ENCODE results near the gene ULBP3.

Gene ULBP3

GRCh38 chr6:150068720-150069648, at the start of gene ULBP3:
Gene ULBP3 (minus strand): TSS chr6:150069121. CDS start chr6:150069066, 55 bp downstream.
- no peak for FAIRE-seq

GRCh38 chr6:150118627-150119026, 49.7 kb upstream of the ULBP3 start:
- FAIRE-seq = no peak

DNA sequence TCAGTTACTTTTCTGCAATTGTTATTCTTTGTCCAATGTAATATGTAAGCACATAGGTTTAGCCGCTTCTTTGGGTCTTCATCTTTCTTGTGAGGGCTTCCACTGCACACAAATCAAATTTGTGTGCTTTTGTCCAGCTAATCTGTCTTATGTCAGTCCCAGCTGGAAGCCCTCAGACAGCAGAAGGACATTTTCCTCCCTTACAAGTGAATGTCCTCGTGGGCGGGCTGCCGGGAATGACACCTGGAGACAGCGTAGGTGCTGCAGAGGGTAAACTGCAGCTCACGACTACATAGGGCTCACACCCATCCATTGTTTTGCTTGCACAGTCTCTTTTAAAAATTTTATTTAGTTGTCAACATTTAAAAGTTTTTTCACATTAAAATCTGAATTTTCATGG, 49.3 kb upstream of the ULBP3 start:
- no peak for FAIRE-seq

DNA sequence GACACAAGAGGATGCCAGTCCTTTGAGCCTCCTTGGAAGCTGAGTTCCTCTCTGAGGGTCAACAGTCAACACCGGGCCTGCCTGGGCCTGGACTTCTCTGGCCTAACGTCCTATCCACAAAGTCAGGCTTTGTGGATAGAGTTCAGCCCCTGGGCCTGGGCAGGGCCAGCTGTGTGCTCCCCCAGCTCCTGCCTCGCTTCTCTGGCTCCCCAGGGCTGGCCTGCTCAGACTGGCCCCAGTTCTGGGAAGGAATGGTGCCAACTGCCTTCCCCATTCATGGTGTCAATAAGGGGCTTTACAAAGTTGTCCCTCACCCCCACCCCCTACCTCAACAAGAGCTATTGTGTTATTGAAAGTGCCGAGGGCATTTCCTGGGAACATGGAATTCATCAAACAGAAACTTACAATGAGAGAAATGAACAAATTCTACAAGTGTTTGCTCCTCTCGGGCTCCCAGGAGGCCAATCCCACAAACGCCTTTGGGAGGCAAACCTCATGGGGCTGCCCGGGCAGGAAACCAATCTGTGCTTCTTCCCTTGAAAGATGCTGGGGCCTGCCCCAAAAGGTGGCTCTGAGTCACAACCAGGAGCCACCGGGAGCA, 47.4 kb upstream of the ULBP3 start:
- FAIRE-seq = no peak

DNA sequence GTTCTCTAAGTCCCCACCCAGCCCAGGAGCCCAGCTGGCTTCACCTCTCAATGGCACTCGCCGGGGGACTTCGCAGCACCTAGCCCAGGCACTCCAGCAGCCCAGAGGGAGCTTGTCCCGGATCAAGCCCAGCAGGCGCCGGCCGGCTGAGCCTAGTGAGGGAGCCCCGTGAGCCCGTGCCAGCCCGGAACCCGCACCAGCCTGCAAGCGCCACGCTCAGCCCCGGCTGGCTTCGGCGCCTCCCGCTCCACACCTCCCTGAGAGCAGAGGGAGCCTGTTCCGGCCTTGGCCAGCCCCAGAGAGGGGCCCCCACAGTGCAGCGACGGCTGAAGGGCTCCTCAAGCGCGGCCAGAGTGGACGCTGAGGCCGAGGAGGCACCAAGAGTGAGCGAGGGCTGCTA, 46.8 kb upstream of the ULBP3 start:
- no peak for FAIRE-seq

DNA sequence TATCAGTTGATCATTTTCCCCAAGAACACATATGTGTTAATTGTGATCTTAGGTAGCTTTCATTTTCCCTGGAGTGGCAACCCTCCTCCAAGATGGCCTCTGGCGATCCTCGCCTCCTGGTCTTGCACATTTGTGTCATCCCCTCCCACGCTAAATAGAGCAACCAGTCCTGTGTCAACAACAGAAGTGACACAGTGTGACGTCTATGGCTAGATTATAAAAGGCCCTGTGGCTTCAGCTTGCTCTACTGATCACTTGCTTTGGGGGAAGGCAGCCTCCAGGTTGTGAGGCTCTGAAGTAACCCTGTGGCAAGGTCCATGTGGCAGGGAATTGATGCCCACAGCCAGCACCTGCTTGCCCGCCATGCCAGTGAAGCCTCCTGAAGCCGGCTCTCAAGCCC, 43.3 kb upstream of the ULBP3 start:
- no peak for FAIRE-seq

- FAIRE-seq = no peak
These were observed 33.9 kb upstream of the ULBP3 start for GRCh38 chr6:150102750-150103270.

GRCh38 chr6:150100745-150101144, 31.8 kb upstream of the ULBP3 start:
- FAIRE-seq = no peak

- no peak for FAIRE-seq
These were observed 31.0 kb upstream of the ULBP3 start for GRCh38 chr6:150099953-150100352.

GRCh38 chr6:150099546-150099945, 30.6 kb upstream of the ULBP3 start:
- no peak for FAIRE-seq

DNA sequence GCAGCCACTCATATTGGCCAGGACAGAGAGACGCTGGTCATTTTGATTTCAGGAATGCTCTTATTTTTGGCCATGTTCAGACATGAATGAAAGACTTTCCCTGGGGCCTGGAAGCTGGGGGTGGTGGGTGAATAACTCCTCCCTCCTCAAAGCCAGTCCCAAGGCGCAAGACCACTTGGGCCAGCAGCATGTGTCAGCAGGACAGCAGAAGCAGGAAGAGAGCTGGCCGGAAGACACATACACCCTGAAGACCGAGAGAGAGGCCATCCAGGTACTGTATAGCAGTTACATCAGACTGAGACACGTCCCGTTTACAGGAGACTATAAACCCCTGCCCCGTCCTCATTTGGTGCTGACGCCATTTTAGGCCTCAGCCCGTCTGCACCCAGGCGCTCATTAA, 29.2 kb upstream of the ULBP3 start:
- FAIRE-seq = no peak

GRCh38 chr6:150093397-150093796, 24.5 kb upstream of the ULBP3 start:
- no peak for FAIRE-seq

GRCh38 chr6:150091476-150091875, 22.6 kb upstream of the ULBP3 start:
- no peak for FAIRE-seq

- no peak for FAIRE-seq
These were observed 21.4 kb upstream of the ULBP3 start for GRCh38 chr6:150090328-150090727.

DNA sequence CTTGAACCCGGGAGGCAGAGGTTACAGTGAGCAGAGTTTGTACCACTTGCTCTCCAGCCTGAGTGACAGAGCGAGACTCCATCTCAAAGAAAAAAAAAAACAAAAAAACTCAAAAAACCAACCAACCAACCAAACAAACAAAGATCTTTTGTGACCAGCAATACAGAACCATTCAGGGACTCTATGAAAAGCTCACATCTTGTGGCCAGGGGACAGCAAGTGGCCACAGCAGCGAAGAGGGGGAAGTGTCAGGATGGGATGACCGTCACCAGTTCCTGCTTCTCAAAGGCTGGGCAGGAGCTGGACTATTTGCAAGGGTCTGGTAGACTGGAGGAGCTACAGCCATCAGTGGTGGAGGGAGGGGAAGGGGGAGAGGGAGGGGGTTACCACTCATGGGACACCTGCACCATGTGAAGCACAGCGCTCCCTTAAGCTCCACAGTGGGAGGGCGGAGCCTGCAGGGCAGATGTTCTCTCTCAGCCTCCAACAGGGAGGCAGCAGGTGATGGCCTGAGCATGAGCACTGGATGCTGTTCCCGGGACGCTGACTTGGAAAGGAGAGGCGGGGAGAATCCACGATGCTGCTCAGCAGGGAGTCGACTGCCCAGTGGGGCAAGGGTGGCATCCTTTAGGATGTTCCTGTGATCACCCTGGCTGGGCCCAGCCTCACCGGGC, 19.7 kb upstream of the ULBP3 start:
- FAIRE-seq = no peak

GRCh38 chr6:150087336-150087735, 18.4 kb upstream of the ULBP3 start:
- FAIRE-seq = no peak

GRCh38 chr6:150086026-150086425, 17.1 kb upstream of the ULBP3 start:
- no peak for FAIRE-seq

DNA sequence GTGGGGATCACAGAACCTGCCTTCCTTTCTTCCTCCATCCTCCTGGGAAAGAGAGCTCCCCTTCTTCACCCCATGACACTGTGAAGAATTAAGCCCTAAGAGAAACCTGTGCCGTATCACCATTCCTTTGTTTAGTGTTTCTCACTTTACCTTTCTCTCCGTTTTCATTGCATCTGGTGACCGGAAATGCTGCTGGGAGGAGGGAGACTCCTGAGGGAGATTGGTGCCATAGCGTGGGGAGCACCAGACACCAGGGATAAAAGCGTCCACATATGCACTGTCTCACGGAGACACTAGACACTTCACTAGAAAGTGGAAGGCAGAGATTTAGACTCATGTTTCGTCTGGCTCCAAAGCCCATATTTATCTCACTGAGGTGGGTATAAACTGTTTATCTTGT, 15.5 kb upstream of the ULBP3 start:
- FAIRE-seq = no peak

DNA sequence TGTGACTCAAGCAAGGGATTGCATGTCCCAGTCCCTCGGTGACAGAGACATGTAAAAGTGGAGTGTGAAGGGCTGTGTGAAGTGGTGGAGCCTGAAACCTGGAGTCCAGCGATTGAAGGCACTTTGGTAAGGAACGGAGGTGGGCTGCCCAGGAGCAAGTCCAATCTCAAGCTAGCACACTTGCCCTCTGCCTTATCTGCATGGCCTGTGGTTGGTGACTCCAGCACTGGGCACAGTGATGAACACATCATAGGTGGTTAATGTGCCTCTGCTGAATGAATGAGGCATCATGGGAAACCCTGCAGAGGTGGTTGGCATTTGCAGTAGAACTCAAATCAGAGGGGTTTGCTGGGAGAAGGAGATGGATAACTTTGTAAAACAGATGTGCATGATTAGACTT, 14.9 kb upstream of the ULBP3 start:
- FAIRE-seq = no peak

- no peak for FAIRE-seq
These were observed 12.8 kb upstream of the ULBP3 start for GRCh38 chr6:150081702-150082101.

DNA sequence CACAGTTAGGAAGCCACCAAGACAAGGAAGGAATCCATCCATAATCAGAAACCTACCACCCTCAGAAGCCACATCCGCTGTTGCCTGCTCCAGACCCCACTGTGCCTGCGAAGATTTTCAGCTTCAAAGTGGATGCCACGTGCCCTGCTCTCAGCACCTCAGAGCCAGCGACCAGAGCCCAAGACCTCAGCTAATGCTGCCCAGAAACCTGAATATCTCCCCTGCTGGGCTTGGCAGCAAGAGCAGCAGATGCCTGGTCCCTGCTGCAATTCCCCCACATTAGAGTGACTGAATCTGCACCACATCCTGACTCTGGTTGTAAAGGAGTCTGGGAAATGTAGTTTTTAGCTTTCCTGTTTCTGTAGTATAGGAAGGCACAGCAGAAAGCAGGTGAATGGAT, 10.7 kb upstream of the ULBP3 start:
- no peak for FAIRE-seq

GRCh38 chr6:150078788-150079187, 9.9 kb upstream of the ULBP3 start:
- no peak for FAIRE-seq

DNA sequence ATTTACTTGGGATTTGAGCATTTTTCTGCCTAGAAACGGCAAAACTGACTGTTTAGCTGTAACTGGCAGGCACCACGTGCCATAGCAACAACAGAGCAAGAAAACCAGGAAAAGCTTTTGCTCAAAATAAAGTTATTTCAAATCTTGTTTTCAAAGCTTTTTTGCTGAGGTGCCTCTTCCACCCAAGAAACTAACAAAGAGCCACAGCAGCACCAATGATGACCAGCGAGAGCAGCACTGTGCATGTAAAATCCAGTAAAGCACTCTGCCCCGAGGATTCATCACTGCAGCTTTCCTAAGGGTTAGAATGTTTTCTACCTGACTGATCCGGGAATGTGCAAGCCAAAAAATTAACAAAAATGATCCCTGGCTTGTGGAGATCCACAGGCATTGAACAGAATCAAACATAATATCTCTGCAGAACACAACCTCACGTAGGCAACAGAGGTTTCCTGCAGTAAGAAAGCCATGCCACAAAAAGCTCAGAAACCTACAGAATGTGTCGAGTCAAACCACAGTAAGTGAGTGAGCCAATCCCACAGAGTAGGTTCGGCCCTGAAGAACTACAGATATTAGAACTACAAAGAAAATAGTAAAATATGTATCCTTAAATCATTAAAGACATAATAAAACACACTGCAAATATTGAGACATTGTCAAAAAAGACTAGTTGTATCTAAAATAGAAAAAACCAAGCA, 7.4 kb upstream of the ULBP3 start:
- FAIRE-seq = no peak
